H1 (cell line): Measurements from ENCODE around the gene PLPP7. TPM values are rescaled to one million over a fixed set of nuclear protein-coding genes. Genes with fewer than 3 reads are reported as not detected.
A peak's percentile ranks its signal among the peaks of the same experiment; 100 is the strongest.

ENCODE experiments used
- CTCF ChIA-PET: fragments of 300-600 bp; sonication (Branson Sonifier 250); formaldehyde crosslinking; loops from one replicate; lab custom pipeline; 2021; ENCODE audit not compliant: partially characterized antibody; lab: Charles Lee
- POLR2A ChIA-PET: fragments of 300-600 bp; sonication (Branson Sonifier 250); formaldehyde crosslinking; loops from one replicate; lab custom pipeline; 2021; ENCODE audit warnings: inconsistent platforms; ENCODE audit not compliant: partially characterized antibody; lab: Charles Lee
- DNase-seq, 2 experiments: peaks; one replicate each; pipeline versions ENCODE4 v3.0.0 to v3.0.0-alpha.2; 2010 to 2022; ENCODE audit warnings: low spot score in 2 of 2, low read depth in 1 of 2, mixed read lengths in 1 of 2
- FAIRE-seq: peaks from 2 replicates; lab custom pipeline; 2011; peaks lifted over from hg19 to GRCh38; lab: Jason Lieb, UNC
- H2AFZ ChIP-seq: 2 replicates; pipeline ENCODE4 v1.8.1; 2012; ENCODE audit warnings: low read length, inconsistent platforms
- H2AK5ac ChIP-seq: 2 replicates; pipeline ENCODE4 v1.6.1; 2013; ENCODE audit warnings: low read depth, low read length
- H2BK120ac ChIP-seq: replicated peaks from 2 replicates; pipeline ENCODE3; 2013; ENCODE audit warnings: low read depth, low read length, inconsistent platforms
- H2BK12ac ChIP-seq: 2 replicates; pipeline ENCODE4 v1.6.1; 2013; ENCODE audit warnings: low read depth, low read length
- H2BK15ac ChIP-seq: 2 replicates; pipeline ENCODE4 v1.6.1; 2013; ENCODE audit warnings: low read length
- H2BK20ac ChIP-seq: 2 replicates; pipeline ENCODE4 v1.6.1; 2013; ENCODE audit warnings: low read length
- H2BK5ac ChIP-seq: 2 replicates; pipeline ENCODE4 v1.6.1; 2013; ENCODE audit warnings: low read depth, low read length
- H3K14ac ChIP-seq: 2 replicates; pipeline ENCODE4 v1.6.1; 2013; ENCODE audit warnings: inconsistent platforms; ENCODE audit not compliant: insufficient read length
- H3K18ac ChIP-seq: 2 replicates; pipeline ENCODE4 v1.6.1; 2013; ENCODE audit warnings: low read length; ENCODE audit errors: extremely low read depth
- H3K23ac ChIP-seq: 2 replicates; pipeline ENCODE4 v1.6.1; 2013; ENCODE audit warnings: inconsistent platforms; ENCODE audit not compliant: insufficient read length
- H3K23me2 ChIP-seq: 2 replicates; pipeline ENCODE4 v1.6.1; 2013; ENCODE audit warnings: low read depth, low read length
- H3K27ac ChIP-seq: 2 replicates; pipeline ENCODE4 v1.6.1; 2011; ENCODE audit warnings: low read depth, low read length, inconsistent platforms
- H3K27me3 ChIP-seq, 4 experiments: replicated peaks in 1 of 4; 1 replicate in 1 of 4; 2 replicates in 3 of 4; pipeline versions ENCODE4 v1.6.1 to v1.8.1; 2011 to 2013; ENCODE audit warnings: low read length in 3 of 4, mild to moderate bottlenecking in 3 of 4, inconsistent platforms in 2 of 4, mixed read lengths in 2 of 4, moderate library complexity in 1 of 4; ENCODE audit not compliant: control insufficient read depth in 3 of 4, insufficient read depth in 3 of 4; ENCODE audit errors: extremely low read depth in 1 of 4
- H3K36me3 ChIP-seq, 4 experiments: 2 replicates each; pipeline versions ENCODE4 v1.6.1 to v1.8.1; 2011 to 2013; ENCODE audit warnings: mild to moderate bottlenecking in 4 of 4, low read length in 3 of 4, moderate library complexity in 2 of 4, control low read depth in 1 of 4, inconsistent platforms in 1 of 4; ENCODE audit not compliant: insufficient read depth in 4 of 4, control insufficient read depth in 2 of 4
- H3K4ac ChIP-seq: replicated peaks from 2 replicates; pipeline ENCODE3; 2013; ENCODE audit warnings: low read length, low read depth, mixed read lengths, inconsistent platforms; ENCODE audit not compliant: insufficient read length
- H3K4me1 ChIP-seq, 4 experiments: replicated peaks in 1 of 4; 1 replicate in 1 of 4; 2 replicates in 3 of 4; pipeline versions ENCODE4 v1.6.1 to v1.8.1; 2011 to 2013; ENCODE audit warnings: low read length in 3 of 4, inconsistent platforms in 2 of 4, mixed read lengths in 1 of 4; ENCODE audit not compliant: insufficient read depth in 4 of 4, control insufficient read depth in 3 of 4
- H3K4me2 ChIP-seq, 2 experiments: 2 replicates each; pipeline versions ENCODE4 v1.6.1 to v1.8.1; 2011 to 2013; ENCODE audit warnings: low read depth in 2 of 2, low read length in 2 of 2, control low read depth in 1 of 2, inconsistent platforms in 1 of 2, mild to moderate bottlenecking in 1 of 2; ENCODE audit not compliant: insufficient read depth in 1 of 2
- H3K4me3 ChIP-seq, 4 experiments: fragments of 200-600, 300-600 bp in 1 of 4; sonication (generic), shearing (Covaris generic), sonication (Bioruptor Twin) in 1 of 4; 2 replicates each; pipeline versions ENCODE4 v1.5.1 to v1.8.1; 2011 to 2016; ENCODE audit warnings: low read length in 4 of 4, low read depth in 3 of 4, control low read depth in 2 of 4, inconsistent platforms in 2 of 4, mild to moderate bottlenecking in 2 of 4, mixed read lengths in 1 of 4, moderate library complexity in 1 of 4; ENCODE audit not compliant: insufficient read depth in 2 of 4; ENCODE audit errors: extremely low read depth in 1 of 4
- H3K56ac ChIP-seq: replicated peaks from 2 replicates; pipeline ENCODE3; 2013; ENCODE audit warnings: low read depth, mild to moderate bottlenecking, mixed read lengths, low read length, inconsistent platforms; ENCODE audit not compliant: insufficient read length
- H3K79me1 ChIP-seq: 2 replicates; pipeline ENCODE4 v1.6.1; 2013; ENCODE audit warnings: low read depth, low read length, control low read depth
- H3K79me2 ChIP-seq, 2 experiments: 2 replicates each; pipeline versions ENCODE4 v1.6.1 to v1.8.1; 2012 to 2013; ENCODE audit warnings: low read length in 2 of 2, mild to moderate bottlenecking in 2 of 2, inconsistent platforms in 1 of 2; ENCODE audit not compliant: insufficient read depth in 2 of 2, control insufficient read depth in 1 of 2
- H3K9ac ChIP-seq, 4 experiments: replicated peaks in 1 of 4; 1 replicate in 1 of 4; 2 replicates in 3 of 4; pipeline versions ENCODE4 v1.6.1 to v1.8.1; 2011 to 2013; ENCODE audit warnings: low read depth in 3 of 4, low read length in 3 of 4, control low read depth in 2 of 4, mild to moderate bottlenecking in 2 of 4, moderate library complexity in 2 of 4, inconsistent platforms in 1 of 4; ENCODE audit errors: extremely low read depth in 1 of 4
- H3K9me3 ChIP-seq, 2 experiments: 2 replicates each; pipeline versions ENCODE4 v1.6.1 to v1.8.1; 2012 to 2013; ENCODE audit warnings: mild to moderate bottlenecking in 2 of 2, moderate library complexity in 2 of 2, control low read depth in 1 of 2, inconsistent platforms in 1 of 2, low read depth in 1 of 2, low read length in 1 of 2, mixed read lengths in 1 of 2; ENCODE audit not compliant: insufficient read depth in 2 of 2
- H4K20me1 ChIP-seq, 2 experiments: replicated peaks in 1 of 2; 2 replicates each; pipeline versions ENCODE3 to v1.8.1; 2011 to 2013; ENCODE audit warnings: inconsistent platforms in 2 of 2, low read length in 2 of 2, mild to moderate bottlenecking in 1 of 2; ENCODE audit not compliant: insufficient read depth in 2 of 2, control insufficient read depth in 1 of 2
- H4K5ac ChIP-seq: 2 replicates; pipeline ENCODE4 v1.6.1; 2013; ENCODE audit warnings: low read length, low read depth, mixed read lengths, inconsistent platforms; ENCODE audit not compliant: insufficient read length
- H4K8ac ChIP-seq: 2 replicates; pipeline ENCODE4 v1.8.0; 2013; ENCODE audit warnings: mild to moderate bottlenecking, moderate library complexity, low read length, inconsistent platforms; ENCODE audit not compliant: insufficient read depth; ENCODE audit errors: extremely low read depth
- H4K91ac ChIP-seq: replicated peaks from 2 replicates; pipeline ENCODE3; 2013; ENCODE audit warnings: low read length, mixed read lengths, inconsistent platforms; ENCODE audit not compliant: insufficient read length
- EP300 ChIP-seq, 2 experiments: IDR thresholded peaks; 1 replicate in 1 of 2; 2 replicates in 1 of 2; pipeline ENCODE4 v1.6.1; 2011 to 2012; ENCODE audit warnings: low read depth in 2 of 2, low read length in 2 of 2, mild to moderate bottlenecking in 2 of 2, borderline replicate concordance in 1 of 2, inconsistent platforms in 1 of 2, moderate library complexity in 1 of 2
- WGBS, 2 experiments: shearing (Covaris generic) in 1 of 2; methylation state at CpG; one replicate each; pipeline versions ENCODE4 v1.1.6 to v1.1.7; 2013 to 2015; ENCODE audit warnings: low lambda C conversion rate in 2 of 2, mixed read lengths in 2 of 2, inconsistent platforms in 1 of 2, low coverage in 1 of 2, missing lambda C conversion rate in 1 of 2; ENCODE audit not compliant: insufficient replicate concordance in 2 of 2, insufficient coverage in 1 of 2, insufficient read length in 1 of 2; ENCODE audit errors: extremely low coverage in 1 of 2, missing lambda C conversion rate in 1 of 2; 5-methylcytosine and 5-hydroxymethylcytosine counted together
- polyA plus RNA-seq, 7 experiments: library from polyadenylated mRNA; depleted of rRNA in 3 of 7; stranded (reverse) in 5 of 7; unstranded in 2 of 7; fragments of >200 nt in 5 of 7; fragments of 200-250 nt in 2 of 7; gene quantifications; 1 replicate in 5 of 7; 2 replicates in 1 of 7; 4 replicates in 1 of 7; pipeline versions ENCODE4 v1.2.1 to v1.2.3, GENCODE V29; 2011 to 2013; ENCODE audit warnings: missing spikeins in 2 of 7, mixed read lengths in 2 of 7
- total RNA-seq: library from RNA; stranded (reverse); fragmentation: NEBNext Ultra II Directional; extraction: Animal tissue kit (Norgen Biotek cat#: 25700); gene quantifications from 2 replicates; pipeline ENCODE4 v1.2.1, GENCODE V29; 2021

The PLPP7 gene
- total and polyA plus RNA-seq, 2 of the 8 experiments (the other 6 are each of a cell fraction or from before 2014, with no cell fraction given): 3.4 to 3.9 TPM

DNA sequence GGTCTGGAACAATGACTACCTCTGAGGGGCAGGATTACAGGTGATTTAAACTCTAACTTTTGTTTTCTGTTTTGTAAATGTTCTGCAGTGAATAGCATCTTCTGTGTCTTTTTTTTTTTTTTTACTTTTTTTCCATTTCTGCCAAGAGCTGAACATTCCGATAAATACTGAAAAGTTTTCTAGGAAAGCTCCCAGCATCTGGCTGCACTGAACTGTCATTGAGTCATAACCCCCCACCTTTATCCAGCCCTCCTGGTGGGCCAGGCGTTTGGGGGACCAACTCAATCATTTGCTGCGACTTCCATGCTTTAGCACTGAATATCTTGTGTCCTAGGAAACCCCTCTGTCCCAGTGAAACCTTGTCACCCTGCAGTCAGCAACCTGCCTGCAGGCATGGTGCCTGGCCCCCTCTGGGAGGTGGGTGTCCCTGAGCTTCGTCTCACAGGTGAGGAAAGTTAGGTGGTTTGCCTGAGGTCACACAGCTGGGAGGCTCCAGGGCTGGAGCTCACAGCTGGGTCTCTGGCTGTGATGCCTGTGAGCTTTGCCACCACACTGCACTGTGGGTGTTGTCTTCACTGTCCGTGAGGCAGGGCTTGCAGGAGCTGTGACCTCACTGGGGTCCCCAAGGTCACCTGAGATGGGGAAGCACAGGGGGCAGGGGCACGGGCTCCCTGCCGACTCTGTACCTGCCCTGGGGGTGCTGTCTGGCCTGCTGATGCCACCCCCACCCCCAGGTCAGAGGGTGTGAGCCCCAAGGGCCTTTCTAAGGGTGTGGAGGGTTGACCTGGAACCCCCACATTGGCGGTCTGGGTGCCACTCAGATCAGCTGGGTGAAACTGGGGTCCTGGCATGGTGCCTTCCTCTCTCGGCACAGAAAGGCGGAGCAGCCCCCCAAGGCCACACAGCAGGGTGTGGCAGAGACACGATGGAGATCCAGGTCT lies 14.1 kb downstream of the PLPP7 start:
- Histone ChIP-seq H4K8ac (no peak overlapping the region), H4K5ac (no peak overlapping the region), H2BK12ac (no peak overlapping the region), H3K79me2 (no peaks in the 10 kb centered on the region), H4K91ac (no peak overlapping the region), H2AFZ (no peak overlapping the region), H3K23ac (no peak overlapping the region), H3K9me3 (no peaks in the 10 kb centered on the region), H3K23me2 (no peaks in the 10 kb centered on the region), H3K9ac (no peak overlapping the region), H3K4ac (no peak overlapping the region), H2AK5ac (no peak overlapping the region; the same call in 1 of the 2 replicates), H3K18ac (no peak overlapping the region; the same call in 1 of the 2 replicates), H2BK20ac (no peak overlapping the region), H3K56ac (no peak overlapping the region), H3K4me1 (peaks cover 0 to 5% (median 3%) of the 10 kb centered on the region in 4 experiments; a peak in 2 of 7 replicates), H2BK15ac (peak overlapping the region; percentile 92; the same call in 1 of the 2 replicates), H3K27me3 (no peaks in the 10 kb centered on the region), H3K36me3 (no peaks in the 10 kb centered on the region), H4K20me1 (no peaks in the 10 kb centered on the region), H3K27ac (no peak overlapping the region), H3K79me1 (no peaks in the 10 kb centered on the region), H2BK5ac (no peak overlapping the region), H2BK120ac (no peak overlapping the region), H3K14ac (no peak overlapping the region), H3K4me3 (no peak overlapping the region), H3K4me2 (no peak overlapping the region)
- WGBS, 2 experiments: 90% methylated on average over 11 of the region's 11 CpGs; no CpG with 5 or more reads in 1 of the 2 experiments
- no peak for DNase-seq
- TF ChIP-seq EP300 (IDR thresholded peaks at IDR 0.05; ENCODE audit: borderline replicate concordance in 1 of 2, low read depth in 2 of 2, low read length in 2 of 2): no peak
- ChIA-PET POLR2A (interaction anchor here (1.6 kb wide), 1 partner anchor 10 kb away, joined by 4 read pairs; no protein-coding TSS in a partner anchor), CTCF (interaction anchor here (0.6 to 1.8 kb wide), 5 partner anchors 33 to 125 kb away, joined by 3 to 10 read pairs (median 3); no protein-coding TSS in a partner anchor)
- FAIRE-seq: no peak
